Neural progenitor cell (in vitro differentiated cells): ENCODE data around the gene ANKRD42.

Source experiments
- CTCF ChIP-seq: fragments of 200-600 bp; sonication (generic); IDR thresholded peaks from 2 replicates; pipeline ENCODE4 v1.5.1; 2017; ENCODE audit warnings: antibody characterized with exemption, mild to moderate bottlenecking
- EZH2phosphoT487 ChIP-seq: fragments of 200-600 bp; sonication (generic); IDR thresholded peaks from 2 replicates; pipeline ENCODE4 v1.6.1; 2017; ENCODE audit warnings: antibody characterized with exemption

GRCh38 chr11:83205608-83206185 lies 12.2 kb downstream of the ANKRD42 start:
- TF ChIP-seq CTCF (no peak), EZH2phosphoT487 (no peak)
